Smooth muscle cell (in vitro differentiated cells): ENCODE data around the gene ARG1. TPM values are rescaled to one million over a fixed set of nuclear protein-coding genes. Genes with fewer than 3 reads are reported as not detected.

Source experiments
- DNase-seq: peaks from one replicate; lab custom pipeline; 2025; ENCODE audit not compliant: unreplicated experiment; lab: John Stamatoyannopoulos, UW
- H2AFZ ChIP-seq: fragments of 200-600 bp; sonication (generic); 2 replicates; pipeline ENCODE4 v1.6.0; 2016; ENCODE audit warnings: antibody characterized with exemption, low read depth, mild to moderate bottlenecking
- H3F3A ChIP-seq: fragments of 200-600 bp; sonication (generic); 2 replicates; pipeline ENCODE4 v1.6.0; 2017; ENCODE audit warnings: antibody characterized with exemption, low read depth
- H3K27ac ChIP-seq: fragments of 200-600 bp; sonication (generic); 2 replicates; pipeline ENCODE4 v1.5.1; 2016; ENCODE audit warnings: low read depth, mild to moderate bottlenecking
- H3K27me3 ChIP-seq: fragments of 200-600 bp; sonication (generic); 2 replicates; pipeline ENCODE4 v1.6.1; 2016; ENCODE audit warnings: low read depth, mild to moderate bottlenecking
- H3K36me3 ChIP-seq: fragments of 200-600 bp; sonication (generic); 2 replicates; pipeline ENCODE4 v1.5.1; 2016; ENCODE audit warnings: low read depth
- H3K4me1 ChIP-seq: fragments of 200-600 bp; sonication (generic); 2 replicates; pipeline ENCODE4 v1.5.1; 2016; ENCODE audit warnings: low read depth
- H3K4me2 ChIP-seq: fragments of 200-600 bp; sonication (generic); 2 replicates; pipeline ENCODE4 v1.6.0; 2016; ENCODE audit warnings: mild to moderate bottlenecking
- H3K4me3 ChIP-seq: fragments of 200-600 bp; sonication (generic); 2 replicates; pipeline ENCODE4 v1.5.1; 2016; ENCODE audit warnings: mild to moderate bottlenecking
- H3K79me2 ChIP-seq: fragments of 200-600 bp; sonication (generic); 2 replicates; pipeline ENCODE4 v1.6.0; 2016; ENCODE audit warnings: low read depth, mild to moderate bottlenecking
- H3K9ac ChIP-seq: fragments of 200-600 bp; sonication (generic); 2 replicates; pipeline ENCODE4 v1.6.0; 2016; ENCODE audit warnings: low read depth
- H3K9me3 ChIP-seq: fragments of 200-600 bp; sonication (generic); replicated peaks from 2 replicates; pipeline ENCODE4 v1.5.1; 2016; ENCODE audit warnings: low read depth
- H4K20me1 ChIP-seq: fragments of 200-600 bp; sonication (generic); 2 replicates; pipeline ENCODE4 v1.6.0; 2016; ENCODE audit warnings: low read depth
- WGBS: methylation state at CpG from one replicate; pipeline ENCODE4 v1.1.7; 2016; ENCODE audit warnings: low lambda C conversion rate; 5-methylcytosine and 5-hydroxymethylcytosine counted together
- polyA plus RNA-seq: library from polyadenylated mRNA; unstranded; fragments of >200 nt; fragmentation: Nextera tagmentation; extraction: Ambion mirVana; gene quantifications from 2 replicates; pipeline ENCODE4 v1.2.1, GENCODE V29; 2016
- total RNA-seq: library from RNA; depleted of rRNA; stranded (reverse); fragments of >200 nt; gene quantifications from 2 replicates; pipeline ENCODE4 v1.2.3, GENCODE V29; 2014
- TF ChIP-seq, protein P1 (sequence below): fragments of 200-600 bp; sonication (generic); IDR thresholded peaks from 2 replicates; pipeline ENCODE4 v1.5.1; 2017; ENCODE audit warnings: borderline replicate concordance, mild to moderate bottlenecking, antibody characterized with exemption; ENCODE audit not compliant: insufficient read depth, poor library complexity, severe bottlenecking

The ARG1 gene
- total and polyA plus RNA-seq, 2 experiments from 2014 or later, result not detected

DNA sequence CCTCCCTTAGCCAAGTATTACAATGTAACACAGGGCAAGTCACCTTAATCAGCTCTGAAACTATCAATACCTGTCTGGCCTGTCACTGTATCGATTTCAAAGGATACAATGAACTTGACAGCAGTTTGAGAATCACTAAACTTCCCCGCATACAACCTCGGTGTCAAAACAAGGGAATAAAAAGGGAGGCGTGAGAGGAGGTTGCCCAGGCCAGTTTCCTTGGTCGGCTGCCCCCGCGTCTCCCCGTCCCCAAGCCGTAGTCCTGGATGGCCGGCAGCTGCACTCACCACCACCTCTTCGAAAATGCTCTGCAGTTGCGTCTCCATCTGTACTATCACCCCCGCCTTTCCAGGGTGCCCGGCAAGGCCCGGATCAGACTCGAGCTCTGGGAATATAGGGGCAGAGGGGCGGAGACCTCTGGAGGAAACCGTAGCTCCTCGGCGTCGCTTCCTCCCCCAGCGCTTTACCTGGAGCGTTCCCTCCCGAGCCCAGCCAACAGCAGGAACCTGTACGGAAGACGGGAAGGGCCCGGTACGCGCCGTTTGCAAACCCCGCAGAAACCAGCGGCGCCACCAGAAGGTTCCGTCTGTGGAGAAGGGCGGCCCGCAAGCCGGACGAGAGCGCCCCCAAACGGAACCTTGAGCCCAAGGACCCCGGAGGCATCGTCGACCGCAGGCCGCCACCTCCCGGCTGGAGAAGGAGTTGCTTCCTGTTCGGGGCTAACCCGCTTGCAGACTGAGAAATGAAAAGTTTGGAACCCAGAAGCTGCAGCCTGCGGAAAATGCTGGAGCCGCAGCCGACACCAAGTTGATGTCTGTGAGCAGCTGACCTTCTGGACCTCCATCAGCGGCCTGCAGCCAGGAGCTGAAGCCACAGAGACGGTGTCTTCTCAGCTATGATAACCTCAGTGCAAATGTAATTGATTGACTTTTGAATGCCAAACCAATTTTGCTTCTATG lies 55.0 kb downstream of the ARG1 start, which contains the start of gene MED23:
Gene MED23, minus strand, starts transcription at position 519 of the 959 bp plus-strand sequence. Its CDS starts 193 bp downstream, at position 326.
- Histone ChIP-seq H3K4me3 (peak within 1 kb of the TSS; percentile 89), H3K9ac (peak within 1 kb of the TSS; percentile 93), H3K4me2 (peak within 1 kb of the TSS; percentile 98), H4K20me1 (no peaks in the 10 kb centered on the region), H3F3A (no peaks in the 10 kb centered on the region), H3K79me2 (peaks cover 20% of the 10 kb centered on the region), H3K4me1 (peaks cover 7% of the 10 kb centered on the region), H3K27me3 (no peaks in the 10 kb centered on the region), H3K9me3 (no peaks in the 10 kb centered on the region), H3K27ac (peak within 1 kb of the TSS; percentile 64), H2AFZ (peak within 1 kb of the TSS; percentile 92), H3K36me3 (peaks cover 9% of the 10 kb centered on the region)
- 2% methylated on average over 52 of the region's 53 CpGs for WGBS
- peak; percentile 86 for DNase-seq
- TF ChIP-seq, protein P1, sequence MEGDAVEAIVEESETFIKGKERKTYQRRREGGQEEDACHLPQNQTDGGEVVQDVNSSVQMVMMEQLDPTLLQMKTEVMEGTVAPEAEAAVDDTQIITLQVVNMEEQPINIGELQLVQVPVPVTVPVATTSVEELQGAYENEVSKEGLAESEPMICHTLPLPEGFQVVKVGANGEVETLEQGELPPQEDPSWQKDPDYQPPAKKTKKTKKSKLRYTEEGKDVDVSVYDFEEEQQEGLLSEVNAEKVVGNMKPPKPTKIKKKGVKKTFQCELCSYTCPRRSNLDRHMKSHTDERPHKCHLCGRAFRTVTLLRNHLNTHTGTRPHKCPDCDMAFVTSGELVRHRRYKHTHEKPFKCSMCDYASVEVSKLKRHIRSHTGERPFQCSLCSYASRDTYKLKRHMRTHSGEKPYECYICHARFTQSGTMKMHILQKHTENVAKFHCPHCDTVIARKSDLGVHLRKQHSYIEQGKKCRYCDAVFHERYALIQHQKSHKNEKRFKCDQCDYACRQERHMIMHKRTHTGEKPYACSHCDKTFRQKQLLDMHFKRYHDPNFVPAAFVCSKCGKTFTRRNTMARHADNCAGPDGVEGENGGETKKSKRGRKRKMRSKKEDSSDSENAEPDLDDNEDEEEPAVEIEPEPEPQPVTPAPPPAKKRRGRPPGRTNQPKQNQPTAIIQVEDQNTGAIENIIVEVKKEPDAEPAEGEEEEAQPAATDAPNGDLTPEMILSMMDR, result peak; percentile 94

- H3K9me3 ChIP-seq, result no peaks in the 10 kb centered on the region
- no peak overlapping the region for H3K9ac ChIP-seq
- TF ChIP-seq, protein P1, result no peak
- no peaks in the 10 kb centered on the region for H3F3A ChIP-seq
- H3K27me3 ChIP-seq, result no peaks in the 10 kb centered on the region
- H4K20me1 ChIP-seq, result no peaks in the 10 kb centered on the region
- H3K79me2 ChIP-seq, result peaks cover 20% of the 10 kb centered on the region
- peaks cover 7% of the 10 kb centered on the region for H3K4me1 ChIP-seq
- WGBS, result 62% methylated on average over 1 of the region's 1 CpG
- H3K4me2 ChIP-seq, result peak overlapping the region; percentile 80
- H3K36me3 ChIP-seq, result peaks cover 8% of the 10 kb centered on the region
- DNase-seq, result no peak
- peak overlapping the region; percentile 82 for H2AFZ ChIP-seq
- peak overlapping the region; percentile 89 for H3K4me3 ChIP-seq
- no peak overlapping the region for H3K27ac ChIP-seq
These were observed 55.7 kb downstream of the ARG1 start for GRCh38 chr6:131628726-131629125.

- no peaks in the 10 kb centered on the region for H3K27me3 ChIP-seq
- H4K20me1 ChIP-seq, result no peaks in the 10 kb centered on the region
- DNase-seq, result no peak
- TF ChIP-seq, protein P1, result no peak
- no peaks in the 10 kb centered on the region for H3K9me3 ChIP-seq
- WGBS, result 89% methylated on average over 2 of the region's 2 CpGs
- H3F3A ChIP-seq, result no peaks in the 10 kb centered on the region
- no peak overlapping the region for H3K4me2 ChIP-seq
- no peak overlapping the region for H2AFZ ChIP-seq
- H3K9ac ChIP-seq, result no peak overlapping the region
- H3K36me3 ChIP-seq, result peaks cover 2% of the 10 kb centered on the region
- no peak overlapping the region for H3K27ac ChIP-seq
- H3K4me3 ChIP-seq, result no peak overlapping the region
- H3K4me1 ChIP-seq, result peaks cover 7% of the 10 kb centered on the region
- H3K79me2 ChIP-seq, result peaks cover 20% of the 10 kb centered on the region
These were observed 56.6 kb downstream of the ARG1 start for GRCh38 chr6:131629651-131630050.
